ENCODE data around the gene PAX7.

Gene PAX7

GRCh38 chr1:18711003-18711402, 80.4 kb downstream of the PAX7 start:
- DNase-seq, result no peak

GRCh38 chr1:18711536-18712251, 81.0 kb downstream of the PAX7 start:
- no peak for DNase-seq

GRCh38 chr1:18712252-18712600, 81.6 kb downstream of the PAX7 start:
- no peak for DNase-seq

- no peak for DNase-seq
Measured at GRCh38 chr1:18714404-18715175, 83.9 kb downstream of the PAX7 start.

GRCh38 chr1:18716112-18716784, 85.6 kb downstream of the PAX7 start:
- no peak for DNase-seq

- DNase-seq, result no peak
Measured at GRCh38 chr1:18716785-18717678, 86.4 kb downstream of the PAX7 start.

- no peak for DNase-seq
Measured at GRCh38 chr1:18719786-18720451, 89.3 kb downstream of the PAX7 start.

GRCh38 chr1:18721041-18721440, 90.4 kb downstream of the PAX7 start:
- DNase-seq, result no peak

GRCh38 chr1:18721776-18722175, 91.1 kb downstream of the PAX7 start:
- DNase-seq, result no peak

GRCh38 chr1:18722270-18722669, 91.6 kb downstream of the PAX7 start:
- DNase-seq, result no peak

GRCh38 chr1:18723206-18723605, 92.6 kb downstream of the PAX7 start:
- DNase-seq, result no peak

GRCh38 chr1:18723701-18724411, 93.2 kb downstream of the PAX7 start:
- no peak for DNase-seq

GRCh38 chr1:18724801-18725200, 94.2 kb downstream of the PAX7 start:
- no peak for DNase-seq

- DNase-seq, result no peak
Measured at GRCh38 chr1:18725231-18725895, 94.7 kb downstream of the PAX7 start.

GRCh38 chr1:18726368-18726767, 95.7 kb downstream of the PAX7 start:
- DNase-seq, result no peak

GRCh38 chr1:18727956-18728355, 97.3 kb downstream of the PAX7 start:
- DNase-seq, result no peak

GRCh38 chr1:18730321-18730720, 99.7 kb downstream of the PAX7 start:
- no peak for DNase-seq

- no peak for DNase-seq
Measured at GRCh38 chr1:18731148-18731547, 100.5 kb downstream of the PAX7 start.

- DNase-seq, result no peak
Measured at GRCh38 chr1:18731591-18732235, 101.1 kb downstream of the PAX7 start.

- DNase-seq, result no peak
Measured at GRCh38 chr1:18732686-18733085, 102.0 kb downstream of the PAX7 start.

- DNase-seq, result no peak
Measured at GRCh38 chr1:18734001-18734400, 103.4 kb downstream of the PAX7 start.

All from amniotic stem cell (primary cell).